ENCODE data around the gene CCL4.

CCL4 gene

DNA sequence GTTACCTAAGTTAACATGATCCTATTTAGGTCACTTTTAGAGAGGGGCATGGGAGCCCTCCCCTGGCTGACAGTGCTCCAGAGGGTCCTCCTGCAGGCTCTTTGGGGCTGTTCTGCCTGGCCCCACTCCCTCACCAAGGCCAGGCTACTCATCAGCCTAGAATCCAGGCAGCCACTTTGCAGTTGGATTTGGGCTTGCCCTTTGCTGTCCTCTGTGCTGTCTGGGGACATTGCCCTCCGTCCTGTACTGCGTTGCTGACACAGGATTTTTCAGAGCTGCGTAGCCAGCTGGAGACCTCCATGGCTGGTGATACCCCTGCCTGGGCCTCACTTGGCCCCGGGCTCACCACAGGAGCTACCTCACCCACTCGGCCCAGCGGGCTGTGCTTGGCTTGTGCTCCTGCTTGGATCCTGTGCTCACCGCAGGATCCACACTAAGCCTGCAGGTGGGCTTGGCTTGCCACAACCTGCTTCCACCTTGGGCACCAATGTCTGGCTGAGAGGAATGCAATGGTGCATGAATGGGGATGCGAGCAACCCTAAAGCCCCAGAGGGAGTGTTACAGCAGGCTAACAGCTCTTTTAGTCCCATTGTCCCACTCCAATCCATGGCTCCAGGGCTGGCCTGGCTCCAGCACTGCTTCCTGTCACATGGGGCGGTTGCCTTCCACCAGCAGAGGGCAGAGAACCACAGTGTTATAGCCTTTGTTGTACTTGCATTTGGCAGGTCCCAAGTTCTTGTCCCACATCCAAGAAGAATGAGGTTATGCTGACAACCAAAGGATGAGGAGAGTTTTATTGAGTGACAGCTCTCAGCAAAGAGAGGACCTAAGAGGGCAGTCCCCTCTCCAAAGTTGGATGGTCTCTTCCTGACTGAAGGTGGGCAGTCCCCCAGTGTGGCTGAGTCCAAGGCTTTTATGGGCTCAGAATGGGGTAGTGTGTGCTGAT lies 21.5 kb downstream of the CCL4 start:
- H3K9me3 ChIP-seq (ENCODE audit: control extremely low read depth in 1 of 5, control insufficient read depth in 4 of 5, insufficient read depth in 2 of 5, low read depth in 1 of 5, low read length in 4 of 5) = peaks cover 0 to 23% (median 19%) of the 10 kb centered on the region in 5 experiments
- H3K27ac ChIP-seq (ENCODE audit: insufficient read depth in 1 of 2, low read depth in 1 of 2, low read length in 2 of 2, poor library complexity in 1 of 2, severe bottlenecking in 2 of 2) = no peak overlapping the region
- ChIA-PET POLR2A (no interaction called here), CTCF (interaction anchor here (0.6 to 16.2 kb wide), 5 partner anchors 18 to 233 kb away, joined by 3 to 187 read pairs (median 3); no protein-coding TSS in a partner anchor)
- peak in 2 of 3 donors; percentile 30 to 35 for DNase-seq
- no peaks in the 10 kb centered on the region for H3K4me1 ChIP-seq (ENCODE audit: control extremely low read depth in 1 of 4, control insufficient read depth in 4 of 4, insufficient read depth in 4 of 4, low read length in 3 of 4)
- H3K4me3 ChIP-seq (ENCODE audit: control insufficient read depth in 1 of 7, extremely low read depth in 1 of 7, insufficient read depth in 4 of 7, low read depth in 2 of 7, low read length in 6 of 7) = no peak overlapping the region
- no peaks in the 10 kb centered on the region for H3K27me3 ChIP-seq (replicated peaks in 2 of 5; ENCODE audit: control insufficient read depth in 4 of 5, insufficient read depth in 5 of 5, low read length in 4 of 5)
- no peaks in the 10 kb centered on the region for H3K36me3 ChIP-seq (ENCODE audit: control insufficient read depth in 4 of 4, insufficient read depth in 4 of 4, low read length in 3 of 4)
- WGBS (ENCODE audit: insufficient coverage) = 92% methylated on average over 9 of the region's 9 CpGs

DNA sequence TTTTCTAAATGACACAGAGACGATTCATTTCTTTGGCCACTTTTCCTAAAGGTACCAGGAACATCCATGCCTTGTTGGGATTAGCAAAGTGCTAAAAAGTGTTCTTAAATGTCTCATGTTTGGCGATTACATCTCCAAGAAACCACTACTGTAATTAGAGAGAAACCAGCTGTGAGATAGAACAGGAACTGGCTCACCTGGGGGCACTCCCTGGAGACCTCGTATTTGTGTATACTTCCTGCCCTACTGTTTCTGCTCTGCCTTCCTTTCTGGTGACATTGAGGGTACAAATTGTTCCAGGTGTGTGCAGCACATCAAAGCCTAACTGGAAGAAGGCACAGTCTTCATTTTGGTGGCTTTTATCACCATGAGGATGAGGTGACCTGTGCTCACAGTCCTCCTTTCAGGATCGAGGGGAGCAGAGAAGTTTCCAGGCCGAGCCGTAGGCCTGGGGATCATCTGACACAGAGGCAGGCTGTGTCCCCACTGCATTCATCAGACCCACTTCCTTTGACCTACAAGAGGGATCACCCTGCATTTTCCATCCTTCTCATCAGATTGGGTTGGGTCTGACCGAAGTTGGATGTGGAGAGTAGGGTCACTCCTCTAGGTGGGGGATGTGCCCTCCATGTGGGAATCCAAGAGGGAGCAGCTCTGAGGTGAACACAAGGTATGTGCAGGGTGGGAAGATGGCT lies 23.7 kb downstream of the CCL4 start:
- H3K27me3 ChIP-seq (replicated peaks in 2 of 5; ENCODE audit: control insufficient read depth in 4 of 5, insufficient read depth in 5 of 5, low read length in 4 of 5) = no peaks in the 10 kb centered on the region
- H3K36me3 ChIP-seq (ENCODE audit: control insufficient read depth in 4 of 4, insufficient read depth in 4 of 4, low read length in 3 of 4) = no peaks in the 10 kb centered on the region
- peaks cover 0 to 5% (median 2%) of the 10 kb centered on the region in 4 experiments for H3K4me1 ChIP-seq (ENCODE audit: control extremely low read depth in 1 of 4, control insufficient read depth in 4 of 4, insufficient read depth in 4 of 4, low read length in 3 of 4)
- no peak for DNase-seq
- H3K27ac ChIP-seq (ENCODE audit: insufficient read depth in 1 of 2, low read depth in 1 of 2, low read length in 2 of 2, poor library complexity in 1 of 2, severe bottlenecking in 2 of 2) = no peak overlapping the region
- ChIA-PET POLR2A (interaction anchor here (0.6 kb wide), 1 partner anchor 1723 kb away, joined by 3 read pairs; no protein-coding TSS in a partner anchor), CTCF (interaction anchor here (0.7 to 16.2 kb wide), 6 partner anchors 9 to 145 kb away, joined by 3 to 187 read pairs (median 11); no protein-coding TSS in a partner anchor)
- peaks cover 0 to 22% (median 19%) of the 10 kb centered on the region in 5 experiments for H3K9me3 ChIP-seq (ENCODE audit: control extremely low read depth in 1 of 5, control insufficient read depth in 4 of 5, insufficient read depth in 2 of 5, low read depth in 1 of 5, low read length in 4 of 5)
- no peak overlapping the region for H3K4me3 ChIP-seq (ENCODE audit: control insufficient read depth in 1 of 7, extremely low read depth in 1 of 7, insufficient read depth in 4 of 7, low read depth in 2 of 7, low read length in 6 of 7)
- 94% methylated on average over 7 of the region's 7 CpGs for WGBS (ENCODE audit: insufficient coverage)

DNA sequence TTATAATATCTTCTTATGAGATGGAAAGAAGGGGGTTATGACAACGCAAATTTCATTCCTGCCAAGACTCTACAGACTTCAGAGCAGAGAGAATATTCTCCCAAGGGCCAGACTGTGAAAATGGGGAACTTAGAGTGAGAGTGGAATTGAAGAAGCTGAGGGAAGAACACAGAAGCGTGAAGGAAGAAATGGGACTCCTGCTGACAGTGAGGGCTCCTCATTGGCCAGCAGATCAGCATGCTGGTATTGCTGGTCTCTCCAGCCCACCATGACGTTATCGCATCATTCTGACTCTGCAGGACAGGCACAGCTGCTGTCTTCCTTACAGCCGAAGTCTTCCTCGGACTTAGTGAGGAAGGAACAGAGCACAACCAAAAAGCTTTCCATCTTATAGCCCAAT lies 24.3 kb downstream of the CCL4 start:
- Histone ChIP-seq H3K27me3 (replicated peaks in 2 of 5; ENCODE audit: control insufficient read depth in 4 of 5, insufficient read depth in 5 of 5, low read length in 4 of 5) (no peaks in the 10 kb centered on the region), H3K4me3 (ENCODE audit: control insufficient read depth in 1 of 7, extremely low read depth in 1 of 7, insufficient read depth in 4 of 7, low read depth in 2 of 7, low read length in 6 of 7) (no peak overlapping the region), H3K36me3 (ENCODE audit: control insufficient read depth in 4 of 4, insufficient read depth in 4 of 4, low read length in 3 of 4) (no peaks in the 10 kb centered on the region), H3K9me3 (ENCODE audit: control extremely low read depth in 1 of 5, control insufficient read depth in 4 of 5, insufficient read depth in 2 of 5, low read depth in 1 of 5, low read length in 4 of 5) (peaks cover 0 to 22% (median 19%) of the 10 kb centered on the region in 5 experiments), H3K4me1 (ENCODE audit: control extremely low read depth in 1 of 4, control insufficient read depth in 4 of 4, insufficient read depth in 4 of 4, low read length in 3 of 4) (peaks cover 0 to 5% (median 2%) of the 10 kb centered on the region in 4 experiments), H3K27ac (ENCODE audit: insufficient read depth in 1 of 2, low read depth in 1 of 2, low read length in 2 of 2, poor library complexity in 1 of 2, severe bottlenecking in 2 of 2) (no peak overlapping the region)
- POLR2A ChIA-PET = interaction anchor here (0.5 to 0.9 kb wide), 3 partner anchors 9 to 1724 kb away, joined by 3 read pairs; no protein-coding TSS in a partner anchor
- WGBS (ENCODE audit: insufficient coverage) = 94% methylated on average over 6 of the region's 6 CpGs
- no peak for DNase-seq
- CTCF ChIA-PET = interaction anchor here (0.7 to 16.2 kb wide), 7 partner anchors 10 to 146 kb away, joined by 3 to 187 read pairs (median 9); no protein-coding TSS in a partner anchor

DNA sequence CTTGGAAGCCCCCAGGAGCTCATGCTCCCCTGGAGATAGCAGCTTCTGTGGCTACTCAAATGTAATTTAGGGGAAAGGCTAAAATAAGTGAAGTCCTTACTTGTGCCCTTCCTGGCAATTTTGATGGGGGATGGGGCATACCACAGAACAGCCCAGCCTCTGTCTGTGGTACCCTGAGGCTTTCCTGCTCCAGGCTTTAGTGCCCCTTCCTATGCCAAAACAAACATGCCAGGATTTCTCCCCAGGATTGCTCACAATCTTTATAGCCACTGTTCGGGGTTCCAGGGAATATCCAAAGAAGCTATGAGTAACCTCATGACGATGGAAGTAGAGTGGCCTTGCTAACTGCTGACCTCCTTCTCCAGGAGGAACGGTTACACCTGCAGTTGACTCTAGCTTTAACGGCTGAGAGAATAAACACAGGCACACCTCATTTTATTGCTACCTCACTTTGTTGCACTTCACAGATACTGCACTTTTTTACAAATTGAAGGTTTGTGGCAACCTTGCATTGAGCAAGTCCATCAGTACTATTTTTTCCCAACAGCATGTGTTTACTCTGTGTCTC lies 24.9 kb downstream of the CCL4 start:
- POLR2A ChIA-PET = interaction anchor here (0.5 to 0.9 kb wide), 2 partner anchors 10 to 77 kb away, joined by 3 read pairs; no protein-coding TSS in a partner anchor
- WGBS (ENCODE audit: insufficient coverage) = 80% methylated on average over 4 of the region's 4 CpGs
- DNase-seq = no peak
- Histone ChIP-seq H3K27ac (ENCODE audit: insufficient read depth in 1 of 2, low read depth in 1 of 2, low read length in 2 of 2, poor library complexity in 1 of 2, severe bottlenecking in 2 of 2) (no peak overlapping the region), H3K9me3 (ENCODE audit: control extremely low read depth in 1 of 5, control insufficient read depth in 4 of 5, insufficient read depth in 2 of 5, low read depth in 1 of 5, low read length in 4 of 5) (peaks cover 0 to 22% (median 19%) of the 10 kb centered on the region in 5 experiments), H3K27me3 (replicated peaks in 2 of 5; ENCODE audit: control insufficient read depth in 4 of 5, insufficient read depth in 5 of 5, low read length in 4 of 5) (peaks cover 0 to 2% (median 0%) of the 10 kb centered on the region in 5 experiments), H3K4me1 (ENCODE audit: control extremely low read depth in 1 of 4, control insufficient read depth in 4 of 4, insufficient read depth in 4 of 4, low read length in 3 of 4) (peaks cover 0 to 5% (median 2%) of the 10 kb centered on the region in 4 experiments), H3K36me3 (ENCODE audit: control insufficient read depth in 4 of 4, insufficient read depth in 4 of 4, low read length in 3 of 4) (no peaks in the 10 kb centered on the region), H3K4me3 (ENCODE audit: control insufficient read depth in 1 of 7, extremely low read depth in 1 of 7, insufficient read depth in 4 of 7, low read depth in 2 of 7, low read length in 6 of 7) (no peak overlapping the region)
- CTCF ChIA-PET = interaction anchor here (0.7 to 16.2 kb wide), 7 partner anchors 10 to 146 kb away, joined by 3 to 187 read pairs (median 9); no protein-coding TSS in a partner anchor

DNA sequence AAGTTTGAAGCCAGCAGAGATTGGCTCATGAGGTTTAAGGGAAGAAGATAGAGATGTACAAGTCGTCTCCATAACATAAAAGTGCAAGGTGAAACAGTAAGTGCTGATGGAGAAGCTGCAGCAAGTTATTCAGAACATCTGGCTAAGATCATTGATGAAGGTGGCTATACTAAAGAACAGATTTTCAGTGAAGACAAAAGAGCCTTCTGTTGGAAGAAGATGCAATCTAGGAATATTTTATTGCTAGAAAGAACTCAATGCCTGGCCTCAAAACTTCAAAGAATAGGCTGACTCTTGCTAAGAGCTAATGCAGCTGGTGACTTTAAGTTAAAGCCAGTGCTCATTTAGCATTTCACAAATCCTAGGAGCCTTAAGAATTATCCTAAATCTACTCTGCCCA lies 26.0 kb downstream of the CCL4 start:
- ChIA-PET POLR2A (no interaction called here), CTCF (interaction anchor here (1.3 to 16.2 kb wide), 4 partner anchors 11 to 160 kb away, joined by 4 to 187 read pairs (median 13); no protein-coding TSS in a partner anchor)
- Histone ChIP-seq H3K27me3 (replicated peaks in 2 of 5; ENCODE audit: control insufficient read depth in 4 of 5, insufficient read depth in 5 of 5, low read length in 4 of 5) (peaks cover 0 to 2% (median 0%) of the 10 kb centered on the region in 5 experiments), H3K27ac (ENCODE audit: insufficient read depth in 1 of 2, low read depth in 1 of 2, low read length in 2 of 2, poor library complexity in 1 of 2, severe bottlenecking in 2 of 2) (no peak overlapping the region), H3K36me3 (ENCODE audit: control insufficient read depth in 4 of 4, insufficient read depth in 4 of 4, low read length in 3 of 4) (no peaks in the 10 kb centered on the region), H3K4me1 (ENCODE audit: control extremely low read depth in 1 of 4, control insufficient read depth in 4 of 4, insufficient read depth in 4 of 4, low read length in 3 of 4) (peaks cover 0 to 6% (median 3%) of the 10 kb centered on the region in 4 experiments), H3K4me3 (ENCODE audit: control insufficient read depth in 1 of 7, extremely low read depth in 1 of 7, insufficient read depth in 4 of 7, low read depth in 2 of 7, low read length in 6 of 7) (no peak overlapping the region), H3K9me3 (ENCODE audit: control extremely low read depth in 1 of 5, control insufficient read depth in 4 of 5, insufficient read depth in 2 of 5, low read depth in 1 of 5, low read length in 4 of 5) (peaks cover 0 to 22% (median 18%) of the 10 kb centered on the region in 5 experiments)
- DNase-seq = no peak
- 100% methylated on average over 1 of the region's 1 CpG for WGBS (ENCODE audit: insufficient coverage)

DNA sequence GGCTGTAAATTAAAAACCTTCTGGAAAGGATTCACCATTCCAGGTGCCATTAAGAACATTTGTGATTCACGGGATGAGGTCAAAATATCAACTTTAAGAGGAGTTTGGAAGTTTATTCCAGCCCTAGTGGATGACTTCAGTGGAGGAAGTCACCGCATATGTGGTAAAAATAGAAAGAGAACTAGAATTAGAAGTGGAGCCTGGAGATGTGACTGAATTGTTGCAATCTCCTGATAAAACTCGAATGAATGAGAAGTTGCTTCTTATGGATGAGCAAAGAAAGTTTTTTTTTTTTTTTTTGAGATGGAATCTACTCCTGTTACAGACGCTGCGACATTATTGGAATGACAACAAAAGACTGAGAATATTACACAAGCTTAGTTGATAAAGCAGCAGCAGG lies 26.7 kb downstream of the CCL4 start:
- peaks cover 0 to 2% (median 0%) of the 10 kb centered on the region in 5 experiments for H3K27me3 ChIP-seq (replicated peaks in 2 of 5; ENCODE audit: control insufficient read depth in 4 of 5, insufficient read depth in 5 of 5, low read length in 4 of 5)
- no peaks in the 10 kb centered on the region for H3K36me3 ChIP-seq (ENCODE audit: control insufficient read depth in 4 of 4, insufficient read depth in 4 of 4, low read length in 3 of 4)
- H3K9me3 ChIP-seq (ENCODE audit: control extremely low read depth in 1 of 5, control insufficient read depth in 4 of 5, insufficient read depth in 2 of 5, low read depth in 1 of 5, low read length in 4 of 5) = peaks cover 0 to 15% (median 10%) of the 10 kb centered on the region in 5 experiments
- 78% methylated on average over 5 of the region's 5 CpGs for WGBS (ENCODE audit: insufficient coverage)
- ChIA-PET POLR2A (no interaction called here), CTCF (interaction anchor here (1.3 to 16.2 kb wide), 2 partner anchors 18 to 161 kb away, joined by 4 to 187 read pairs; no protein-coding TSS in a partner anchor)
- no peak overlapping the region for H3K4me3 ChIP-seq (ENCODE audit: control insufficient read depth in 1 of 7, extremely low read depth in 1 of 7, insufficient read depth in 4 of 7, low read depth in 2 of 7, low read length in 6 of 7)
- no peak overlapping the region for H3K27ac ChIP-seq (ENCODE audit: insufficient read depth in 1 of 2, low read depth in 1 of 2, low read length in 2 of 2, poor library complexity in 1 of 2, severe bottlenecking in 2 of 2)
- peaks cover 0 to 6% (median 4%) of the 10 kb centered on the region in 4 experiments for H3K4me1 ChIP-seq (ENCODE audit: control extremely low read depth in 1 of 4, control insufficient read depth in 4 of 4, insufficient read depth in 4 of 4, low read length in 3 of 4)
- no peak for DNase-seq
